GM12878 (cell line): ENCODE data around the gene C1orf174. TPM values are rescaled to one million over a fixed set of nuclear protein-coding genes. Genes with fewer than 3 reads are reported as not detected.
A peak's percentile ranks its signal among the peaks of the same experiment; 100 is the strongest.

Experiments
- ATAC-seq: fragments of 200-7000 bp; cut with Tn5 transposase; 3 replicates; pipeline ENCODE4 v1.9.1; 2020; ENCODE audit warnings: mild to moderate bottlenecking, moderate library complexity
- BruUV-seq: library from RNA; stranded (reverse); fragments of 400-500 nt; replicated peaks from 2 replicates; lab custom pipeline; 2021; lab: Mats Ljungman, UMichigan
- CTCF ChIA-PET: fragments of 300-600 bp; sonication (Branson Sonifier 250); formaldehyde crosslinking; extraction: SDS; loops from one replicate; lab custom pipeline; 2021; ENCODE audit warnings: inconsistent platforms; lab: Yijun Ruan, JAX
- POLR2A ChIA-PET: fragments of 350-600 bp; formaldehyde crosslinking; extraction: SDS; loops from one replicate; lab custom pipeline; 2021; ENCODE audit warnings: inconsistent platforms; lab: Charles Lee
- RAD21 ChIA-PET: fragments of 300-600 bp; sonication (Branson Sonifier 250); formaldehyde crosslinking; loops from one replicate; lab custom pipeline; 2023; ENCODE audit warnings: antibody characterized with exemption; ENCODE audit not compliant: unreplicated experiment; lab: Charles Lee
- SMC1A ChIA-PET: fragments of 300-600 bp; sonication (Branson Sonifier 250); formaldehyde crosslinking; loops from one replicate; lab custom pipeline; 2023; ENCODE audit not compliant: unreplicated experiment, uncharacterized antibody; lab: Charles Lee
- DNase-seq: peaks from one replicate; pipeline ENCODE4 v3.0.0-alpha.2; 2011; ENCODE audit warnings: low read depth, low spot score
- FAIRE-seq: peaks from 3 replicates; lab custom pipeline; 2011; peaks lifted over from hg19 to GRCh38; lab: Jason Lieb, UNC
- H2AFZ ChIP-seq: 2 replicates; pipeline ENCODE4 v1.6.0; 2011; ENCODE audit warnings: low read depth, low read length, control low read depth; ENCODE audit not compliant: control insufficient read depth
- H3K27ac ChIP-seq: 2 replicates; pipeline ENCODE4 v1.5.1; 2011; ENCODE audit warnings: control low read depth; ENCODE audit not compliant: control insufficient read depth, insufficient read depth
- H3K27me3 ChIP-seq, 2 experiments: replicated peaks in 1 of 2; 2 replicates each; pipeline versions ENCODE4 v1.6.0 to v1.6.1; 2011; ENCODE audit warnings: low read length in 1 of 2; ENCODE audit not compliant: control insufficient read depth in 2 of 2, insufficient read depth in 2 of 2
- H3K36me3 ChIP-seq, 2 experiments: 2 replicates each; pipeline ENCODE4 v1.5.1; 2011; ENCODE audit warnings: low read length in 1 of 2; ENCODE audit not compliant: control insufficient read depth in 2 of 2, insufficient read depth in 2 of 2
- H3K4me1 ChIP-seq: 2 replicates; pipeline ENCODE4 v1.6.1; 2011; ENCODE audit warnings: mild to moderate bottlenecking, low read length, moderate library complexity, mixed read lengths; ENCODE audit not compliant: control insufficient read depth, insufficient read depth
- H3K4me2 ChIP-seq: 2 replicates; pipeline ENCODE4 v1.6.0; 2011; ENCODE audit warnings: control low read depth; ENCODE audit not compliant: control insufficient read depth, insufficient read depth
- H3K4me3 ChIP-seq: fragments of 200-600 bp; sonication (generic); 2 replicates; pipeline ENCODE4 v1.5.1; 2016
- H3K79me2 ChIP-seq: 2 replicates; pipeline ENCODE4 v1.6.0; 2011; ENCODE audit warnings: low read length; ENCODE audit not compliant: control insufficient read depth, insufficient read depth
- H3K9ac ChIP-seq: 2 replicates; pipeline ENCODE4 v1.8.0; 2011; ENCODE audit warnings: low read length, control low read depth, mixed read lengths; ENCODE audit not compliant: control insufficient read depth, insufficient read depth
- H3K9me3 ChIP-seq: replicated peaks from 3 replicates; pipeline ENCODE4 v1.5.1; 2011; ENCODE audit warnings: mild to moderate bottlenecking, low read length; ENCODE audit not compliant: control insufficient read depth, insufficient read depth
- H4K20me1 ChIP-seq: 2 replicates; pipeline ENCODE4 v1.6.0; 2011; ENCODE audit not compliant: control insufficient read depth, insufficient read depth
- ELK1 ChIP-seq: IDR thresholded peaks from 2 replicates; pipeline ENCODE4 v1.6.1; 2012; ENCODE audit warnings: low read depth, low read length, improper control_type of control experiment
- NFYB ChIP-seq: IDR thresholded peaks from 2 replicates; pipeline ENCODE4 v1.6.1; 2011; ENCODE audit warnings: low read depth, mild to moderate bottlenecking, low read length, improper control_type of control experiment, moderate library complexity; ENCODE audit not compliant: insufficient read depth
- POLR2AphosphoS5 ChIP-seq: IDR thresholded peaks from 2 replicates; pipeline ENCODE4 v1.6.1; 2011; ENCODE audit warnings: mild to moderate bottlenecking, low read length, inconsistent platforms
- RBBP5 ChIP-seq: fragments of 200-600 bp; sonication (generic); conservative IDR thresholded peaks from 2 replicates; pipeline ENCODE4 v1.6.1; 2016
- SREBF1 ChIP-seq: IDR thresholded peaks from 2 replicates; pipeline ENCODE4 v1.6.1; 2012; ENCODE audit warnings: mild to moderate bottlenecking, low read length
- TARDBP ChIP-seq: IDR thresholded peaks from 2 replicates; pipeline ENCODE4 v1.6.1; 2016; ENCODE audit warnings: borderline replicate concordance
- ZSCAN29 ChIP-seq: fragments of 450-650 bp; IDR thresholded peaks from 2 replicates; pipeline ENCODE4 v1.6.1; 2017; ENCODE audit warnings: mild to moderate bottlenecking, moderate library complexity
- WGBS: methylation state at CpG from one replicate; pipeline ENCODE4 v1.1.6; 2016; ENCODE audit warnings: low lambda C conversion rate; ENCODE audit not compliant: insufficient replicate concordance, insufficient coverage; ENCODE audit errors: missing lambda C conversion rate; 5-methylcytosine and 5-hydroxymethylcytosine counted together
- in situ Hi-C: fragments of 300-500 bp; cut with MboI; formaldehyde crosslinking; loops from 9 replicates; pipeline ENCODE4 v1.14.3; 2018; ENCODE audit warnings: mixed read lengths
- intact Hi-C: fragments of 100-400 bp; cut with micrococcal nuclease; formaldehyde crosslinking; loops from one replicate; pipeline ENCODE4 v1.14.2; 2022; ENCODE audit not compliant: unreplicated experiment
- polyA plus RNA-seq, 11 experiments: library from polyadenylated mRNA; depleted of rRNA in 4 of 11; unstranded in 6 of 11; stranded (reverse) in 5 of 11; fragments of >200 nt; fragmentation: Nextera tagmentation in 4 of 11; fragmentation: Illumina TruSeq in 1 of 11; extraction: Ambion mirVana in 4 of 11; extraction: Trizol in 1 of 11; gene quantifications; 1 replicate in 1 of 11; 2 replicates in 10 of 11; pipeline versions ENCODE4 v1.2.1 to v1.2.3, GENCODE V29; 2011 to 2016; ENCODE audit warnings: inconsistent platforms in 2 of 11, missing spikeins in 2 of 11, low read depth in 1 of 11
- total RNA-seq, 4 experiments: library from RNA; depleted of rRNA in 3 of 4; stranded (reverse); fragments of >200 nt in 3 of 4; fragmentation: Illumina TruSeq in 1 of 4; extraction: Trizol in 1 of 4; gene quantifications; 2 replicates each; pipeline versions ENCODE4 v1.2.1 to v1.2.3, GENCODE V29; 2013 to 2021
- TF ChIP-seq, protein P1 (sequence below): IDR thresholded peaks from 2 replicates; pipeline ENCODE4 v1.6.1; 2012; ENCODE audit warnings: low read depth, low read length, improper control_type of control experiment

C1orf174 gene
- total and polyA plus RNA-seq, 10 of the 15 experiments (the other 5 are each of a cell fraction or from before 2014, with no cell fraction given) = 17.5 to 35.4 (median 25.1) TPM

DNA sequence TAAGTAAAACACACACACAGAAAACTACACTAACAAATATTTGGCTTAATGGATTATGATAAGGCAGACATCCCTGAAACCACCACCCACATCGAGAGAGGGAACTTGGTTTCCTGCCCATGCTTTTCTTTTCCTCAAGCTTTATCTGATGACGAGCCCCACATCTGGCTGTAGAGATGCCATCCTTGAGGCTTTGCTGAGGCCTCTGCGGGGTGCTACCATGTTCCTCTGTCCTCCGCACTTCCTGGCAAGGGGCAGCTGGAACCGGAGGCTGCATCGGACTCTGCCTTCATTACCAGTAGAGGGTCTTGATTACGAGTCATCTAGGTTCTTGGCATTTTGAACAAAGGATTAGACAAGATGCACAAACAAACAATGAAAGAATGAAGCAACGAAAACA lies 21.7 kb upstream of the C1orf174 start:
- CTCF ChIA-PET = no interaction called here
- no peak overlapping the region for H3K9ac ChIP-seq
- SMC1A ChIA-PET = no interaction called here
- H3K4me3 ChIP-seq = no peak overlapping the region
- H3K9me3 ChIP-seq = no peaks in the 10 kb centered on the region; the same call in 2 of the 3 replicates
- WGBS = 58% methylated on average over 8 of the region's 8 CpGs
- no peaks in the 10 kb centered on the region; a peak in 1 of 4 replicates for H3K27me3 ChIP-seq
- H2AFZ ChIP-seq = no peak overlapping the region; the same call in 1 of the 2 replicates
- RAD21 ChIA-PET = interaction anchor here (1.0 kb wide), 1 partner anchor 14 kb away, joined by 3 read pairs; no protein-coding TSS in a partner anchor
- no peak overlapping the region for H3K27ac ChIP-seq
- FAIRE-seq (no peak), DNase-seq (no peak), ATAC-seq (peak; percentile 35)
- H3K4me1 ChIP-seq = no peaks in the 10 kb centered on the region
- intact Hi-C loops = no loop called here
- no peak overlapping the region; the same call in 1 of the 2 replicates for H3K4me2 ChIP-seq
- in situ Hi-C loops = no loop called here
- TF ChIP-seq TARDBP (no peak), POLR2AphosphoS5 (no peak), ELK1 (no peak), NFYB (no peak), RBBP5 (no peak), ZSCAN29 (no peak), SREBF1 (no peak)
- TF ChIP-seq, protein P1, sequence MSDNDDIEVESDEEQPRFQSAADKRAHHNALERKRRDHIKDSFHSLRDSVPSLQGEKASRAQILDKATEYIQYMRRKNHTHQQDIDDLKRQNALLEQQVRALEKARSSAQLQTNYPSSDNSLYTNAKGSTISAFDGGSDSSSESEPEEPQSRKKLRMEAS = no peak
- no peaks in the 10 kb centered on the region for H4K20me1 ChIP-seq
- no TSS peak for BruUV-seq
- no peaks in the 10 kb centered on the region for H3K36me3 ChIP-seq
- POLR2A ChIA-PET = no interaction called here
- no peaks in the 10 kb centered on the region for H3K79me2 ChIP-seq
